ENCODE measurements around the gene SEL1L.
"Not testable (repeated sequence)": the region's sequence is repeated elsewhere in the genome, so short reads cannot be mapped to it uniquely, and the experiment has no call there.

Gene SEL1L

GRCh38 chr14:81525129-81525528 lies 8.5 kb downstream of the SEL1L start:
- no peak for DNase-seq (ENCODE audit: low spot score)

- DNase-seq (ENCODE audit: low spot score): no peak
Measured at GRCh38 chr14:81523616-81524015, 10.0 kb downstream of the SEL1L start.

GRCh38 chr14:81523016-81523415 lies 10.6 kb downstream of the SEL1L start:
- DNase-seq (ENCODE audit: low spot score): no peak

DNA sequence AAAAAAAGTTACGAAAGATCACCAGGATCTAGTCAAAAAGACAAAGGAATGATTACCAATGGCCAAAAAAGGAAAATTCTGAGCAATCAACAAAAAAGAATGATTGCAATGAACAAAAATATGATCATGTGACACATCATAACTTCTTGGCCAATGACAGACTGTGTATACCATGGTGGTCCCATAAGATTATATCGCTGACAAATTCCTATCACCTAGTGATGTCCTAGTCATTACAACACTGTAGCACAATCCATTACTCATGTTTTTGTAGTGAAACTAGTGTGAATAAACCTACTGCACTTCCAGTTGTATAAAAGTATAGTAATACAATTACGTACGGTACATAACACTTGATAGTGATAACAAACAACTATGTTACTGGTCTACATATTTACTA lies 12.3 kb downstream of the SEL1L start:
- no peak for DNase-seq (ENCODE audit: low spot score)

DNA sequence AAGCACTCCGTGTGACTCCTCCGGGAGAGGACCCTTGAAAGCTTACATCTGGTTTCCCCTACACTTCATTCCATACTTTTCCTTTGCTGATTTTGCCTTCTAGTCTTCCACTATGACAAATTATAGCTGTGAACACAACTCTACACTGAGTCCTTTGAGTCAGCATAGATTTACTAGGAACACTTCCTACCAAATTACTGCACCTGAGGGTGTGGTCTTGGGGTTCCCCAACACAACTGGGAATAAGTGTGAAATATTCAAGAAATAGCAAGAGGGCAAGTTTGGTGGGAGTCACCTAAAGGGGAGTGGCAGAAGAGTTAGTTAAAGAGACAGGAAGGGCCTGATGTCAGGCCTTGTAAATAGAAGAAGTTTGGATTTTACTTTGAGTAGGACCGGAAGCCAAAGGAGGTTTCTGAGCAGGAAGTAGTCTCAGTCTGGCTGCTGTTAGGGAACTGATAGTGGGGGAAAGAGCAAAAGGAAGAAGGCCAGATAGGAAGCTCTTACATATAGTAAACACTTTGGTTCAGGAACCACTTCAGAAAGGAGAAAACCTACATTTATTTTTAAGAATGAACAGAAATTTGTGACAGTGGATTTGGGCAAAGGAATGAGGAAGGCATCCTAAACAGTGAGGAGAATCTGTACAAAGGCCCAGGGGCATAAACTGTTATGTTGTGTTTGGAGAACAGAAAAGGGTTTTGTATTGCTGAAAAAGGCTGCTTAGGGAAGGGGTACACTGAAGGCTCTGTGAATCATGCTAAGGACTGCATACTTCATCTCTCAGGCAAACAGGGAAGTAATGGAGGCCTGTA lies 14.2 kb downstream of the SEL1L start:
- peak; percentile 19 for DNase-seq (ENCODE audit: low spot score)

DNA sequence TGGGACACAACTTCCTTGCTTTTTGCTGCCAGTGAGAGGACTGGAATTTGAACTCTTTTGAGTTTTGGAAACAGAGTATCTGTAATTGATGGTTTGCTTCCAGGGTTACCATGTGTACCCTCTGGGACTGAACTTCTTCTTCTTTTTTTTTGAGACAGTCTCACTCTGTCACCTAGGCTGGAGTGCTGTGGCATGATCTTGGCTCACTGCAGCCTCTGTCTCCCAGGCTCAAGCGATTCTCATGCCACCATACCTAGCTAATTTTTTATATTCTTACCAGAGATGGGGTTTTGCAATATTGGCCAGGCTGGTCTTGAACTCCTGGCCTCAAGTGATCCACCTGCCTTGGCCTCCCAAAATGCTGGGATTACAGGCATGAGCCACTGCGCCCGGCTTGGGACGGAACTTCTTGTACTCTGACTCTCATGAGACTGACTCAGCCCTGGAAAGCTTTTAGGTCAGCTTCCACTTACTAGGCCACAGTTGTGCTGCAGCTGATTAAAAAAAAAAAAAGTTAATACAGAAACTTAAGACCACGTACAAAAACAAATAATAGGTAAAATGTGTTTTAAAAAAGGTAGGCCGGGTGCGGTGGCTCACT lies 15.8 kb downstream of the SEL1L start:
- DNase-seq (ENCODE audit: low spot score): no peak

- no peak for DNase-seq (ENCODE audit: low spot score)
Measured at GRCh38 chr14:81516986-81517797, 16.5 kb downstream of the SEL1L start.

GRCh38 chr14:81515927-81516326 lies 17.7 kb downstream of the SEL1L start:
- DNase-seq (ENCODE audit: low spot score): not testable (repeated sequence)

DNA sequence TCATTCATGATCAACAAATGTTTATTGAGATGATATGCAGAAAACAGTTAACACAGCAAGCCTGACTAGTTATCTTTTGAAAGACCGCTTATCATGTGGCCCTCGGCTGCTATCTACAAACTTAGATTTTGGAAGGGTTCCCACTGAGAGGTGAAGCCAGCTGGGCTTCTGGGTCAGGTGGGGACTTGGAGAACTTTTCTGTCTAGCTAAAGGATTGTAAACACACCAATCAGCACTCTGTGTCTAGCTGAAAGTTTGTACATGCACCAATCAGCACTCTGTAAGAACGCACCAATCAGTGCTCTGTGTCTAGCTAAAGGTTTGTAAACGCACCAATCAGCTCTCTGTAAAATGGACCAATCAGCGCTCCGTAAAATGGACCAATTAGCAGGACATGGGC lies 20.8 kb downstream of the SEL1L start:
- DNase-seq (ENCODE audit: low spot score): not testable (repeated sequence)

GRCh38 chr14:81511111-81511904 lies 22.3 kb downstream of the SEL1L start:
- no peak for DNase-seq (ENCODE audit: low spot score)

GRCh38 chr14:81509838-81510452 lies 23.7 kb downstream of the SEL1L start:
- no peak for DNase-seq (ENCODE audit: low spot score)

DNA sequence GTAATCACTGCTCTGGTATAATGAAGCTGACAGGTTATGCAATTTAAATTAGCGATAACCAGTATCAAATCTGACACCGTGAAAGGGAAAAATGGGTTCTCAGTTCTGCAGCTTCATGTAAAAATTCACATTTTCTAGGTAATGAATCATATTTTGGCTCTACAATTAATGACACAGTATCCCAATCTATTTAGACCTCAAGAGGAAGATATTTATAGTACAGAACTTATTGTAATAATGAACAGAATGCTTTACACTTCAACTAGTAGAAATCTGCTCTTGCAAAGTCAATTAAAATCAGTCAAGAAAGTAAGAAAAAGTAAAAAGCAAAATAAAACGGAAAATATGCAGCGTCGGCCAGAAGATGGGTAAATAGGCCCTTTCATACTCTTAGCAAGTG lies 24.3 kb downstream of the SEL1L start:
- DNase-seq (ENCODE audit: low spot score): no peak

GRCh38 chr14:81506487-81506886 lies 27.2 kb downstream of the SEL1L start:
- no peak for DNase-seq (ENCODE audit: low spot score)

DNA sequence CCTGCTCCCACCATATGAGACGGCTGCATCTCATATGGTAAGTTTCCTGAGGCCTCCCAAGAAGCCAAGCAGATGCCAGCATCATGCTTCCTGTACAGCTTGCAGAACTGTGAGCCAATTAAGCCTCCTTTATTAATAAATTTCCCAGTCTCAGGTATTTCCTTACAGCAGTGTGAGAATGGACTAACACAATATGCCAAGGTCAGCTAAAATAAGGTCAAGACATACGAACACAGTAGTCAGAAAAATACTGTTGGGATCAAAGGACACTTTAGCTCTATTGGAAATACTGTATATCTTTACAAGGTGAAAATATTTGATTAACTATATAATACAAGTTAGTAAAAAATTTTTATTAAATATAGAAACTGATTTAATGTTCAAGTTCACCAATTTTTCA lies 28.8 kb downstream of the SEL1L start:
- DNase-seq (ENCODE audit: low spot score): no peak

- DNase-seq (ENCODE audit: low spot score): no peak
Measured at GRCh38 chr14:81485781-81486180, 47.9 kb downstream of the SEL1L start.

DNA sequence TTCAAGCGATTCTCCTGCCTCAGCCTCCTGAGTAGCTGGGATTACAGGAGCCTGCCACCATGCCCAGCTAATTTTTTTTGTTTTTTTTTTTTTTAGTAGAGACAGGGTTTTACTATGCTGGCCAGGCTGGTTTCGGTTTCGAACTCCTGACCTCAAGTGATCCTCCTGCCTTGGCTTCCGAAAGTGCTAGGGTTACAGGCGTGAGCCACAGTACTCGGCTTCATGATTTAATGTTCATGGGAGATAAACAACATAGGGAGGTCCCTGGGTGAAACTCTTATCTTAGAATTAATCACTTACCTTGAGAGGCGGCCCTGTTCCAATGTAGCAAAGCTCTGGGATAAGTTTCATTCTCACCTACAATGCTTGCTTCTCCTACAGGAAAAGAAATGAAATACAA lies 48.3 kb downstream of the SEL1L start:
- DNase-seq (ENCODE audit: low spot score): no peak

DNA sequence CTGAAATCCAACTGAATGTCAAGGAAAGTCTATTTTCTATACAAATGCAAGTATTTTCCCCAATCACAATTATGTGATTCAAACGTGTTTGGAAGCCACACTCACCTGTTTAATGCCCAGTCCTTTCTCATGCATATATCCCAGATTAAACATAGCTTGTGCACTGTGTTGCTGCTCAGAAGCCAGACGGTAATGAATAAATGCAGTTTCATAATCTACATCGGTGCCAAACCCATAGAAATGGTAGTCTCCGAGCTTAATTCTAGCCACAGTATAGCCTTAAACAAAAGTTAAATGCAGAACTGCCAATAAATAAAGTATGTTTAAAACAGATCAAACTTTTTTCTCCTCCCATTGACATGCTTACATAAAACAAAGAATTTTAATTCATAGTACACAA lies 49.5 kb downstream of the SEL1L start:
- DNase-seq (ENCODE audit: low spot score): no peak

- DNase-seq (ENCODE audit: low spot score): no peak
Measured at GRCh38 chr14:81480741-81481140, 52.9 kb downstream of the SEL1L start.

- DNase-seq (ENCODE audit: low spot score): no peak
Measured at GRCh38 chr14:81478446-81478845, 55.2 kb downstream of the SEL1L start.

DNA sequence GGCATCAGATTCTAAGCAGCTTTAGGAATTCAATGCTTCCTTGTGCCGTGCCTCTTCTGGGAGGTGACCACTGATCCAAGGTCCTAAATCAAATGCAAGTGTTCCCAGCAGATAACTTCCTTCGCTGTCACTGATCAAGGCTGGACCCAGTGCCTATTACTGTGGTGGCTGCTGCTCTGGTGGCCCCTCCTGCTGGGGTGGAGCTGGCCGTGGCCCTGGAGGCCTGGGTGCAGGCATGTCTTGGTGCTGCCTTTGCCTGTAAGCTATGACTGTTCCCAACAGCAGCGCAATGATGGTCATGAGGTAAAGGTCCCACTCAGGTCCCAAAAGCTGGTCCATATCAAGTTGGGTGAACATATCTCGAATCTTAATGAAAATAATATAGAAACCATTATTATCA lies 56.8 kb downstream of the SEL1L start:
- DNase-seq (ENCODE audit: low spot score): no peak

DNA sequence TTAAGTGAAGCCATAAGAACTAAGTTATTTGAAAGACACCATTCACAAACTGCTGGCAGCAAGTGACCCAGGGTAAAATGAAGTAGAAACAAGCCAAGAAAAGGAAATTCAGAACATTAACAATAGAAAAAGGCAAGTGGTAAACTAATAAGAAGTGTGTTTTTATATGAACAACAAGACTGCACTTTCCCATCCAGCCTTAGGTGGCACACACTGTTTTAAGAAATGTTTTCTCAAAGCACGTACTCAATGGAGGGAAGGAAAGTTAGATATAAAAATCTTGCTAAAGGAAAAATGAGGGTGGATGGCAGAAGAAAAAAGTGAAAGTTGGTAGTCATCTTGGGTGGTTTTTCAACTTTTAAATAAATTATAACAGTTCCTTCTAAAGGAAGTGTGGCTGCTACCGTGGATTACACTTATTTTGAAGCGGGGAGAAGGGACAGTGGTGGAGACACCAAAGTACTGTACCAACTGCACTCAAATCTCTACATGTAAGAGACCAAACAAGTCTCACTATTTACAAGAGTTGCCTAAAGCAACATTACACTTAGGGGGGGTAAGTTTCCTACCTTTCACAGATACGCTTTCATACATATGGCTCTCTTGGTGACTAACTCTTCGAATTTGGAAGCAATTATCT lies 58.8 kb downstream of the SEL1L start:
- no peak for DNase-seq (ENCODE audit: low spot score)

Data from CD4-positive, alpha-beta T cell treated with Interleukin-6 at 100 ng/mL for 8 hours (primary cell).